HUES64 (cell line): ENCODE measurements around the gene PCDHA7.
"Not testable (repeated sequence)": the region's sequence is repeated elsewhere in the genome, so short reads cannot be mapped to it uniquely, and the experiment has no call there.

Experiments used
- H3K27ac ChIP-seq: 2 replicates; pipeline ENCODE4 v1.7.0; 2013; ENCODE audit warnings: low read depth, low read length, inconsistent platforms
- H3K27me3 ChIP-seq: 2 replicates; pipeline ENCODE4 v1.6.1; 2013; ENCODE audit warnings: mild to moderate bottlenecking, low read length; ENCODE audit not compliant: insufficient read depth
- H3K36me3 ChIP-seq: 2 replicates; pipeline ENCODE4 v1.6.1; 2013; ENCODE audit warnings: mild to moderate bottlenecking, low read length; ENCODE audit not compliant: insufficient read depth
- H3K4me1 ChIP-seq: 2 replicates; pipeline ENCODE4 v1.6.1; 2013; ENCODE audit warnings: mild to moderate bottlenecking, low read length, moderate library complexity; ENCODE audit not compliant: insufficient read depth
- H3K4me3 ChIP-seq: 2 replicates; pipeline ENCODE4 v1.5.1; 2013; ENCODE audit warnings: mild to moderate bottlenecking, low read length, moderate library complexity
- H3K9ac ChIP-seq: 2 replicates; pipeline ENCODE4 v1.6.1; 2013; ENCODE audit warnings: mild to moderate bottlenecking, low read depth, low read length
- H3K9me3 ChIP-seq: 2 replicates; pipeline ENCODE4 v1.6.1; 2013; ENCODE audit warnings: low read depth, low read length; ENCODE audit not compliant: insufficient read depth
- WGBS: fragments of 150-250, 120-280 bp; methylation state at CpG from one replicate; pipeline ENCODE4 v1.1.7; 2013; ENCODE audit warnings: missing lambda C conversion rate; 5-methylcytosine and 5-hydroxymethylcytosine counted together

PCDHA7 gene

DNA sequence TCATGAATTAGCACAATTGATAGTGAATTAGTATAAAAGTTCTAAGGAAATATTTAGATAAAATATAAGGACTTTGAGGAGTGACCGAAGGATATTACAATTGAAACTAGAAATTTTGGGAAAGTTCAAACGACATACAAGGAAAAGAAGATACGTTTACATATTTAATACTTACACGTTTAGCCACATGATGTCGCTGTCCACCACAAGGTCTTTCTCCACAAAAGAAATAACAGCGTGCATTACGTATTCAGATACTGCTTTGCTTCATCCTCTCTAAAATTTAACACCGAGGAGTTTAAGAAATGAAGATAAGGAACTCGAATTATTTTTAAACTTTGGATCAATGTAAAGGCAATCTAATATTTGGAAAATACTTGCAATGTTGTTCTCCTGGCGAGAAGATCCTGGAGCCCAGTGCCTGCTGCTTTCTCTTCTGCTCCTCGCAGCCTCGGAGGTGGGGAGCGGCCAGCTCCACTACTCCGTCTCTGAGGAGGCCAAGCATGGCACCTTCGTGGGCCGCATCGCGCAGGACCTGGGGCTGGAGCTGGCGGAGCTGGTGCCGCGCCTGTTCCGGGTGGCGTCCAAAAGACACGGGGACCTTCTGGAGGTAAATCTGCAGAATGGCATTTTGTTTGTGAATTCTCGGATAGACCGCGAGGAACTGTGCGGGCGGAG lies 33.1 kb upstream of the PCDHA7 start, which contains the start of gene PCDHA3:
Gene PCDHA3, plus strand, starts transcription at position 242 of the 678 bp plus-strand sequence.
- Histone ChIP-seq H3K36me3 (no peaks in the 10 kb centered on the region; the same call in 1 of the 2 replicates), H3K27me3 (no peaks in the 10 kb centered on the region), H3K4me1 (no peaks in the 10 kb centered on the region), H3K4me3 (no peak within 1 kb of the TSS), H3K9me3 (no peaks in the 10 kb centered on the region), H3K9ac (no peak within 1 kb of the TSS), H3K27ac (no peak within 1 kb of the TSS)
- 92% methylated on average over 29 of the region's 29 CpGs for WGBS

GRCh38 chr5:140801494-140801841 lies 32.6 kb upstream of the PCDHA7 start:
- Histone ChIP-seq H3K27me3 (no peaks in the 10 kb centered on the region), H3K9ac (no peak overlapping the region), H3K36me3 (no peaks in the 10 kb centered on the region; the same call in 1 of the 2 replicates), H3K27ac (no peak overlapping the region), H3K4me3 (no peak overlapping the region), H3K9me3 (no peaks in the 10 kb centered on the region), H3K4me1 (no peaks in the 10 kb centered on the region)
- WGBS, result 93% methylated on average over 16 of the region's 16 CpGs

- H3K27me3 ChIP-seq, H3K36me3 ChIP-seq, H3K4me1 ChIP-seq, H3K4me3 ChIP-seq, H3K9ac ChIP-seq, H3K27ac ChIP-seq, H3K9me3 ChIP-seq: not testable (repeated sequence)
- WGBS, result 97% methylated on average over 45 of the region's 45 CpGs
These were observed 31.7 kb upstream of the PCDHA7 start for GRCh38 chr5:140802381-140802780.

GRCh38 chr5:140802781-140803271 lies 31.2 kb upstream of the PCDHA7 start:
- H3K4me3 ChIP-seq, result no peak overlapping the region
- no peaks in the 10 kb centered on the region; the same call in 1 of the 2 replicates for H3K36me3 ChIP-seq
- H3K4me1 ChIP-seq, result no peaks in the 10 kb centered on the region
- no peak overlapping the region for H3K9ac ChIP-seq
- H3K27me3 ChIP-seq, result no peaks in the 10 kb centered on the region
- WGBS, result 96% methylated on average over 53 of the region's 53 CpGs
- no peaks in the 10 kb centered on the region for H3K9me3 ChIP-seq
- no peak overlapping the region for H3K27ac ChIP-seq

DNA sequence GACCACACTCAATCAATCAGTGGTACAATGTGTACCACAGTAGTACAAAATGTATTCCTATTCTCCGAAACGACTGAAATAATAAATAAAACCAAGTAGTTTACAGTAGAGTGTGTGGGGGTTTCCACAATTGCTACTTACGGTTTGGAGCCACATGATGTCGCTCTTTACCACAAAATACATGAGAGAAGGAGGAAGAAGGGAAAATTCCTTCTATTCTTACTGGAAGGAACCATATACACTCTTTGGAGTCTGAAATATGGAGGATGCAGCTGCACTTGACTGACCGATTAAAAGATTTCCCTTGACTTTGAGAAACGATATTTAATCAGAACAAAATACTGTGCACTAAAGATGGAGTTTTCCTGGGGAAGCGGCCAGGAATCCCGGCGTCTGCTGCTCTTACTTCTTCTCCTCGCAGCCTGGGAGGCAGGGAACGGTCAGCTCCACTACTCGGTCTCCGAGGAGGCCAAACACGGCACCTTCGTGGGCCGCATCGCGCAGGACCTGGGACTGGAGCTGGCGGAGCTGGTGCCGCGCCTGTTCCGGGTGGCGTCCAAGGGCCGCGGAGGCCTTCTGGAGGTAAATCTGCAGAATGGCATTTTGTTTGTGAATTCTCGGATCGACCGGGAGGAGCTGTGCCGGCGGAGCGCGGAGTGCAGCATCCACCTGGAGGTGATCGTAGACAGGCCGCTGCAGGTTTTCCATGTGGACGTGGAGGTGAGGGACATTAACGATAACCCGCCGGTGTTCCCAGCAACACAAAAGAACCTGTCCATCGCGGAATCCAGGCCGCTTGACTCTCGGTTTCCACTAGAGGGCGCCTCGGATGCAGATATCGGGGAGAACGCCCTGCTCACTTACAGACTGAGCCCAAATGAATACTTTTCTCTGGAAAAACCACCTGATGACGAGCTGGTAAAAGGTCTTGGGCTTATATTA lies 27.0 kb upstream of the PCDHA7 start, which contains the start of gene PCDHA4:
Gene PCDHA4, plus strand, starts transcription at position 235 of the 942 bp plus-strand sequence.
- H3K4me3 ChIP-seq, result peak within 1 kb of the TSS; percentile 69
- H3K9ac ChIP-seq, result peak within 1 kb of the TSS; percentile 80
- no peaks in the 10 kb centered on the region for H3K4me1 ChIP-seq
- 51% methylated on average over 45 of the region's 47 CpGs for WGBS
- no peaks in the 10 kb centered on the region for H3K36me3 ChIP-seq
- no peaks in the 10 kb centered on the region for H3K9me3 ChIP-seq
- no peak within 1 kb of the TSS for H3K27ac ChIP-seq
- H3K27me3 ChIP-seq, result no peaks in the 10 kb centered on the region

GRCh38 chr5:140808241-140808888 lies 25.7 kb upstream of the PCDHA7 start:
- H3K9ac ChIP-seq, H3K27me3 ChIP-seq, H3K9me3 ChIP-seq, H3K27ac ChIP-seq, H3K36me3 ChIP-seq, H3K4me3 ChIP-seq, H3K4me1 ChIP-seq: not testable (repeated sequence)
- WGBS, result 96% methylated on average over 62 of the region's 62 CpGs

DNA sequence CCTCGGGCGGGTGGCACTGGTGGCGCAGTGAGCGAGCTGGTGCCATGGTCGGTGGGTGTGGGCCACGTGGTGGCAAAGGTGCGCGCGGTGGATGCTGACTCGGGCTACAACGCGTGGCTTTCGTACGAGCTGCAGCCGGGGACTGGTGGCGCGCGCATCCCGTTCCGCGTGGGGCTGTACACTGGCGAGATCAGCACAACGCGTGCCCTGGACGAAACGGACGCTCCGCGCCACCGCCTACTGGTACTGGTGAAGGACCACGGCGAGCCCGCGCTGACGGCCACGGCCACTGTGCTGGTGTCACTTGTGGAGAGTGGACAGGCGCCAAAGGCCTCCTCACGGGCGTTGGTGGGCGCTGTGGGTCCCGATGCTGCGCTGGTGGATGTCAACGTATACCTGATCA lies 25.2 kb upstream of the PCDHA7 start:
- Histone ChIP-seq H3K36me3 (no peaks in the 10 kb centered on the region), H3K4me3 (no peak overlapping the region), H3K9me3 (no peaks in the 10 kb centered on the region), H3K27ac (no peak overlapping the region), H3K4me1 (no peaks in the 10 kb centered on the region), H3K9ac (no peak overlapping the region), H3K27me3 (no peaks in the 10 kb centered on the region)
- WGBS, result 96% methylated on average over 43 of the region's 43 CpGs

- no peaks in the 10 kb centered on the region for H3K4me1 ChIP-seq
- H3K27ac ChIP-seq, result no peak within 1 kb of the TSS
- H3K36me3 ChIP-seq, result no peaks in the 10 kb centered on the region
- no peak within 1 kb of the TSS for H3K9ac ChIP-seq
- no peaks in the 10 kb centered on the region for H3K27me3 ChIP-seq
- H3K4me3 ChIP-seq, result 0 out of 2 replicates have a peak within 1 kb of the TSS, but pooled peaks have one; percentile 26
- 94% methylated on average over 38 of the region's 39 CpGs for WGBS
- H3K9me3 ChIP-seq, result no peaks in the 10 kb centered on the region
These were observed 12.4 kb upstream of the PCDHA7 start, which contains the start of gene PCDHA5 for GRCh38 chr5:140821375-140822280. Gene PCDHA5 (plus strand): TSS chr5:140821613.

DNA sequence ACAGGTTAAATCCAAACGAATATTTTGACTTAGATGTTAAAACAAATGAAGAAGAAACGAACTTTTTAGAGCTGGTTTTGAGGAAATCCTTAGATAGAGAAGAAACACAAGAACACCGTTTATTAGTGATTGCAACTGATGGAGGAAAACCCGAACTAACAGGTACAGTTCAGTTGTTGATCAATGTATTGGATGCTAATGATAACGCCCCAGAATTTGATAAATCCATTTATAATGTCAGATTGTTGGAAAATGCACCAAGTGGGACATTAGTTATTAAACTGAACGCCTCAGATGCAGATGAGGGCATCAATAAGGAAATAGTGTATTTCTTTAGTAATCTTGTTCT lies 11.8 kb upstream of the PCDHA7 start:
- Histone ChIP-seq H3K27ac (no peak overlapping the region), H3K27me3 (no peaks in the 10 kb centered on the region), H3K4me1 (no peaks in the 10 kb centered on the region), H3K4me3 (no peak overlapping the region), H3K9ac (no peak overlapping the region), H3K36me3 (no peaks in the 10 kb centered on the region), H3K9me3 (no peaks in the 10 kb centered on the region)
- 93% methylated on average over 6 of the region's 6 CpGs for WGBS

DNA sequence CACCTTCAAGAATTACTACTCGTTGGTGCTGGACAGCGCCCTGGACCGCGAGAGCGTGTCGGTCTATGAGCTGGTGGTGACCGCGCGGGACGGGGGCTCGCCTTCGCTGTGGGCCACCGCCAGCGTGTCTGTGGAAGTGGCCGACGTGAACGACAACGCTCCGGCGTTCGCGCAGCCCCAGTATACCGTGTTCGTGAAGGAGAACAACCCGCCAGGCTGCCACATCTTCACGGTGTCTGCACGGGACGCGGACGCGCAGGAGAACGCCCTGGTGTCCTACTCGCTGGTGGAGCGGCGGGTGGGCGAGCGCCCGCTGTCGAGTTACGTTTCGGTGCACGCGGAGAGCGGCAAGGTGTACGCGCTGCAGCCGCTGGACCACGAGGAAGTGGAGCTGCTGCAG lies 11.1 kb upstream of the PCDHA7 start:
- H3K36me3 ChIP-seq, H3K4me1 ChIP-seq, H3K4me3 ChIP-seq, H3K9me3 ChIP-seq, H3K27me3 ChIP-seq, H3K27ac ChIP-seq, H3K9ac ChIP-seq: not testable (repeated sequence)
- WGBS, result 97% methylated on average over 48 of the region's 48 CpGs
